Right atrium auricular region (tissue), 2 donors: ENCODE results near the gene CORO6. TPM values are rescaled to one million over a fixed set of nuclear protein-coding genes. Genes with fewer than 3 reads are reported as not detected.

ENCODE experiments used
- DNase-seq: peaks from one replicate; pipeline ENCODE4 v3.0.0-alpha.2; 2019; ENCODE audit warnings: low spot score
- H3K27ac ChIP-seq, 2 donors: fragments of 200-600 bp; sonication (generic); 1 replicate in 1 of 2; 2 replicates in 1 of 2; pipeline ENCODE4 v1.5.1; 2016 to 2019
- H3K27me3 ChIP-seq, 2 donors: fragments of 200-600 bp; sonication (generic); one replicate each; pipeline versions ENCODE4 v1.5.1 to v1.6.0; 2017 to 2019
- H3K36me3 ChIP-seq: fragments of 200-600 bp; sonication (generic); one replicate; pipeline ENCODE4 v1.5.1; 2016
- H3K4me1 ChIP-seq, 2 donors: fragments of 200-600 bp; sonication (generic); one replicate each; pipeline versions ENCODE4 v1.5.1 to v1.6.0; 2017 to 2019
- H3K4me3 ChIP-seq, 2 donors: fragments of 200-600 bp; sonication (generic); 1 replicate in 1 of 2; 2 replicates in 1 of 2; pipeline ENCODE4 v1.5.1; 2017 to 2019; ENCODE audit warnings: mild to moderate bottlenecking in 1 of 2, moderate library complexity in 1 of 2
- H3K9me3 ChIP-seq, 2 donors: fragments of 200-600 bp; sonication (generic); one replicate each; pipeline ENCODE4 v1.5.1; 2019
- CTCF ChIP-seq, 2 donors: fragments of 200-600 bp; sonication (generic); IDR thresholded peaks; one replicate each; pipeline ENCODE4 v1.5.1; 2019; ENCODE audit warnings: antibody characterized with exemption in 2 of 2
- total RNA-seq, 2 donors: library from RNA; depleted of rRNA; stranded (reverse); fragments of >200 nt; gene quantifications; one replicate each; pipeline ENCODE4 v1.1.0, GENCODE V29; 2016

CORO6 gene
- total RNA-seq, 2 donors from 2014 or later, result 65.0 to 87.6 TPM

- Histone ChIP-seq H3K27me3 (no peaks in the 10 kb centered on the region), H3K9me3 (no peaks in the 10 kb centered on the region), H3K27ac (no peak overlapping the region), H3K4me3 (no peak overlapping the region), H3K4me1 (peaks cover 0 to 6% of the 10 kb centered on the region in 2 donors), H3K36me3 (peaks cover 69% of the 10 kb centered on the region)
- peak; percentile 0 for DNase-seq
- no peak for TF ChIP-seq CTCF (IDR thresholded peaks at IDR 0.05)
These were observed 11.2 kb upstream of the CORO6 start for GRCh38 chr17:29633886-29634285.

GRCh38 chr17:29630630-29631193, 8.0 kb upstream of the CORO6 start:
- Histone ChIP-seq H3K4me3 (no peak overlapping the region), H3K9me3 (no peaks in the 10 kb centered on the region), H3K27me3 (no peaks in the 10 kb centered on the region), H3K4me1 (peaks cover 0 to 15% of the 10 kb centered on the region in 2 donors), H3K36me3 (peaks cover 58% of the 10 kb centered on the region), H3K27ac (no peak overlapping the region)
- DNase-seq, result no peak
- TF ChIP-seq CTCF (IDR thresholded peaks at IDR 0.05), result no peak

GRCh38 chr17:29629839-29630238, 7.1 kb upstream of the CORO6 start:
- Histone ChIP-seq H3K27me3 (no peaks in the 10 kb centered on the region), H3K9me3 (no peaks in the 10 kb centered on the region), H3K4me3 (no peak overlapping the region), H3K4me1 (peaks cover 0 to 16% of the 10 kb centered on the region in 2 donors), H3K27ac (no peak overlapping the region), H3K36me3 (peaks cover 49% of the 10 kb centered on the region)
- no peak for DNase-seq
- no peak for TF ChIP-seq CTCF (IDR thresholded peaks at IDR 0.05)

GRCh38 chr17:29628644-29629043, 5.9 kb upstream of the CORO6 start:
- Histone ChIP-seq H3K27ac (peak overlapping the region in 1 of 2 donors; percentile 65), H3K9me3 (no peaks in the 10 kb centered on the region), H3K4me1 (peaks cover 0 to 21% of the 10 kb centered on the region in 2 donors), H3K27me3 (no peaks in the 10 kb centered on the region), H3K36me3 (peaks cover 37% of the 10 kb centered on the region), H3K4me3 (no peak overlapping the region)
- no peak for TF ChIP-seq CTCF (IDR thresholded peaks at IDR 0.05)
- DNase-seq, result no peak

- Histone ChIP-seq H3K4me1 (peaks cover 0 to 27% of the 10 kb centered on the region in 2 donors), H3K27me3 (no peaks in the 10 kb centered on the region), H3K36me3 (peaks cover 34% of the 10 kb centered on the region), H3K27ac (peak overlapping the region in 1 of 2 donors; percentile 65), H3K4me3 (no peak overlapping the region), H3K9me3 (no peaks in the 10 kb centered on the region)
- no peak for DNase-seq
- no peak for TF ChIP-seq CTCF (IDR thresholded peaks at IDR 0.05)
These were observed 5.2 kb upstream of the CORO6 start for GRCh38 chr17:29627951-29628350.
